Measurements from ENCODE around the gene MAP2K3. TPM values are rescaled to one million over a fixed set of nuclear protein-coding genes. Genes with fewer than 3 reads are reported as not detected.

The MAP2K3 gene
- total RNA-seq, 4 donors from 2014 or later = 15.7 to 170 (median 63.8) TPM

- intact Hi-C loops (cut with DNase I; ENCODE audit: low total_unique reads) = no loop called here
- H3K27ac ChIP-seq = no peak overlapping the region
These were observed 70.4 kb downstream of the MAP2K3 start for GRCh38 chr17:21354796-21355385.

GRCh38 chr17:21355586-21355985 lies 71.1 kb downstream of the MAP2K3 start:
- Histone ChIP-seq H3K27me3 (no peaks in the 10 kb centered on the region), H3K27ac (no peak overlapping the region), H3K4me3 (no peak overlapping the region), H3K36me3 (no peaks in the 10 kb centered on the region), H3K4me1 (no peaks in the 10 kb centered on the region), H3K9me3 (no peaks in the 10 kb centered on the region)
- in situ Hi-C loops (cut with MboI; ENCODE audit: low sequenced_read_pairs in 4 of 4) = no loop called here
- no peak for ATAC-seq
- intact Hi-C loops (cut with DNase I; ENCODE audit: low total_unique reads) = no loop called here
- no peak for TF ChIP-seq POLR2A (IDR thresholded peaks at IDR 0.05)
- TF ChIP-seq CTCF (IDR thresholded peaks at IDR 0.05 in 4 of 5, conservative IDR thresholded peaks at IDR 0.05 in 1 of 5) = no peak
- DNase-seq = no peak

More at GRCh38 chr17:21354796-21355385, 70.4 kb downstream of the MAP2K3 start:
- no peaks in the 10 kb centered on the region for H3K9me3 ChIP-seq
- no peak for TF ChIP-seq CTCF (IDR thresholded peaks at IDR 0.05 in 4 of 5, conservative IDR thresholded peaks at IDR 0.05 in 1 of 5)
- no peak for TF ChIP-seq POLR2A (IDR thresholded peaks at IDR 0.05)
- no peaks in the 10 kb centered on the region for H3K27me3 ChIP-seq
- H3K36me3 ChIP-seq = no peaks in the 10 kb centered on the region
- DNase-seq (no peak), ATAC-seq (no peak)
- H3K4me3 ChIP-seq = no peak overlapping the region
- in situ Hi-C loops (cut with MboI; ENCODE audit: low sequenced_read_pairs in 4 of 4) = no loop called here
- H3K4me1 ChIP-seq = no peaks in the 10 kb centered on the region

- intact Hi-C loops (cut with DNase I; ENCODE audit: low total_unique reads) (no loop called here), in situ Hi-C loops (cut with MboI; ENCODE audit: low sequenced_read_pairs in 4 of 4) (no loop called here)
- DNase-seq (no peak), ATAC-seq (no peak)
- H3K9me3 ChIP-seq = no peaks in the 10 kb centered on the region
- H3K4me1 ChIP-seq = no peaks in the 10 kb centered on the region
- no peak overlapping the region for H3K4me3 ChIP-seq
- no peak overlapping the region for H3K27ac ChIP-seq
- no peak for TF ChIP-seq CTCF (IDR thresholded peaks at IDR 0.05 in 4 of 5, conservative IDR thresholded peaks at IDR 0.05 in 1 of 5)
- TF ChIP-seq POLR2A (IDR thresholded peaks at IDR 0.05) = no peak
- H3K27me3 ChIP-seq = no peaks in the 10 kb centered on the region
- H3K36me3 ChIP-seq = no peaks in the 10 kb centered on the region
These were observed 72.1 kb downstream of the MAP2K3 start for GRCh38 chr17:21356537-21357127.

GRCh38 chr17:21357281-21357680 lies 72.8 kb downstream of the MAP2K3 start:
- no peak overlapping the region for H3K4me3 ChIP-seq
- H3K27ac ChIP-seq = no peak overlapping the region
- H3K4me1 ChIP-seq = no peaks in the 10 kb centered on the region
- ATAC-seq = no peak
- no peaks in the 10 kb centered on the region for H3K27me3 ChIP-seq
- in situ Hi-C loops (cut with MboI; ENCODE audit: low sequenced_read_pairs in 4 of 4) (no loop called here), intact Hi-C loops (cut with DNase I; ENCODE audit: low total_unique reads) (no loop called here)
- no peaks in the 10 kb centered on the region for H3K9me3 ChIP-seq
- H3K36me3 ChIP-seq = no peaks in the 10 kb centered on the region
- no peak for DNase-seq
- TF ChIP-seq CTCF (IDR thresholded peaks at IDR 0.05 in 4 of 5, conservative IDR thresholded peaks at IDR 0.05 in 1 of 5) (no peak), POLR2A (IDR thresholded peaks at IDR 0.05) (no peak)

Data from gastrocnemius medialis (tissue), 4 donors.